ENCODE data around the gene CCDC60.

The CCDC60 gene

GRCh38 chr12:119448611-119449131 is 114.1 kb downstream of the CCDC60 start:
- DNase-seq: no peak

- no peak for DNase-seq
These were observed 116.2 kb downstream of the CCDC60 start for GRCh38 chr12:119450771-119451170.

GRCh38 chr12:119456824-119457223 is 122.3 kb downstream of the CCDC60 start:
- no peak for DNase-seq

GRCh38 chr12:119457271-119457670 is 122.7 kb downstream of the CCDC60 start:
- DNase-seq: no peak

- no peak for DNase-seq
These were observed 125.0 kb downstream of the CCDC60 start for GRCh38 chr12:119459481-119459880.

GRCh38 chr12:119460876-119461275 is 126.3 kb downstream of the CCDC60 start:
- no peak for DNase-seq

GRCh38 chr12:119461636-119462214 is 127.2 kb downstream of the CCDC60 start:
- no peak for DNase-seq

- DNase-seq: no peak
These were observed 128.8 kb downstream of the CCDC60 start for GRCh38 chr12:119463211-119463926.

- DNase-seq: no peak
These were observed 133.8 kb downstream of the CCDC60 start for GRCh38 chr12:119468296-119468695.

GRCh38 chr12:119475650-119476049 is 141.1 kb downstream of the CCDC60 start:
- DNase-seq: no peak

GRCh38 chr12:119476951-119477350 is 142.4 kb downstream of the CCDC60 start:
- DNase-seq: no peak

GRCh38 chr12:119479121-119479561 is 144.6 kb downstream of the CCDC60 start:
- no peak for DNase-seq

- DNase-seq: no peak
These were observed 146.0 kb downstream of the CCDC60 start for GRCh38 chr12:119480551-119480950.

- no peak for DNase-seq
These were observed 152.1 kb downstream of the CCDC60 start for GRCh38 chr12:119486599-119487154.

GRCh38 chr12:119491814-119492213 is 157.3 kb downstream of the CCDC60 start:
- DNase-seq: no peak

- DNase-seq: no peak
These were observed 165.7 kb downstream of the CCDC60 start for GRCh38 chr12:119500209-119500608.

GRCh38 chr12:119501052-119501451 is 166.5 kb downstream of the CCDC60 start:
- no peak for DNase-seq

- DNase-seq: no peak
These were observed 170.5 kb downstream of the CCDC60 start for GRCh38 chr12:119505001-119505400.

- DNase-seq: no peak
These were observed 178.4 kb downstream of the CCDC60 start for GRCh38 chr12:119512772-119513497.

- DNase-seq: peak; percentile 8
These were observed 193.7 kb downstream of the CCDC60 start for GRCh38 chr12:119528241-119528640.

GRCh38 chr12:119540476-119540875 is 205.9 kb downstream of the CCDC60 start:
- no peak for DNase-seq

- DNase-seq: peak; percentile 52
These were observed 210.5 kb downstream of the CCDC60 start for GRCh38 chr12:119544765-119545625.
